ENCODE data around the gene ZCCHC7.
"Not testable (repeated sequence)": the region's sequence is repeated elsewhere in the genome, so short reads cannot be mapped to it uniquely, and the experiment has no call there.

The ZCCHC7 gene

GRCh38 chr9:37156205-37156604 lies 35.8 kb downstream of the ZCCHC7 start:
- no peaks in the 10 kb centered on the region for H3K27me3 ChIP-seq (ENCODE audit: insufficient read depth, insufficient read length)
- TF ChIP-seq ZNF274 (IDR thresholded peaks at IDR 0.05; ENCODE audit: low read depth, low read length): no peak
- TF ChIP-seq SUZ12 (IDR thresholded peaks at IDR 0.05; ENCODE audit: extremely low read depth, insufficient read depth, insufficient read length): no peak
- TF ChIP-seq YY1 (IDR thresholded peaks at IDR 0.05; ENCODE audit: insufficient read depth, insufficient read length): no peak
- no peak overlapping the region for H3K4me3 ChIP-seq (ENCODE audit: insufficient read length, low read depth)
- no peak for DNase-seq (ENCODE audit: low read depth, low spot score)
- no peaks in the 10 kb centered on the region for H3K4me1 ChIP-seq (ENCODE audit: insufficient read depth, insufficient read length)
- peaks cover 8% of the 10 kb centered on the region for H3K36me3 ChIP-seq (ENCODE audit: insufficient read depth, insufficient read length, low read length)
- H3K9ac ChIP-seq (ENCODE audit: insufficient read length, low read depth): no peak overlapping the region
- no peaks in the 10 kb centered on the region for H3K9me3 ChIP-seq (ENCODE audit: insufficient read depth, low read length)

- Histone ChIP-seq H3K4me3 (ENCODE audit: insufficient read length, low read depth) (no peak overlapping the region), H3K27me3 (ENCODE audit: insufficient read depth, insufficient read length) (no peaks in the 10 kb centered on the region), H3K9ac (ENCODE audit: insufficient read length, low read depth) (no peak overlapping the region), H3K36me3 (ENCODE audit: insufficient read depth, insufficient read length, low read length) (peaks cover 8% of the 10 kb centered on the region), H3K9me3 (ENCODE audit: insufficient read depth, low read length) (no peaks in the 10 kb centered on the region), H3K4me1 (ENCODE audit: insufficient read depth, insufficient read length) (no peaks in the 10 kb centered on the region)
- TF ChIP-seq YY1 (IDR thresholded peaks at IDR 0.05; ENCODE audit: insufficient read depth, insufficient read length): no peak
- DNase-seq (ENCODE audit: low read depth, low spot score): no peak
Observed at GRCh38 chr9:37156781-37157356, 36.5 kb downstream of the ZCCHC7 start.

GRCh38 chr9:37157726-37158377 lies 37.5 kb downstream of the ZCCHC7 start:
- no peaks in the 10 kb centered on the region for H3K4me1 ChIP-seq (ENCODE audit: insufficient read depth, insufficient read length)
- H3K9ac ChIP-seq (ENCODE audit: insufficient read length, low read depth): no peak overlapping the region
- no peak overlapping the region for H3K4me3 ChIP-seq (ENCODE audit: insufficient read length, low read depth)
- peaks cover 12% of the 10 kb centered on the region for H3K36me3 ChIP-seq (ENCODE audit: insufficient read depth, insufficient read length, low read length)
- DNase-seq (ENCODE audit: low read depth, low spot score): no peak
- no peaks in the 10 kb centered on the region for H3K9me3 ChIP-seq (ENCODE audit: insufficient read depth, low read length)
- no peaks in the 10 kb centered on the region for H3K27me3 ChIP-seq (ENCODE audit: insufficient read depth, insufficient read length)
- TF ChIP-seq YY1 (IDR thresholded peaks at IDR 0.05; ENCODE audit: insufficient read depth, insufficient read length) (no peak), SUZ12 (IDR thresholded peaks at IDR 0.05; ENCODE audit: extremely low read depth, insufficient read depth, insufficient read length) (no peak), ZNF274 (IDR thresholded peaks at IDR 0.05; ENCODE audit: low read depth, low read length) (no peak)

GRCh38 chr9:37163299-37163698 lies 42.9 kb downstream of the ZCCHC7 start:
- no peak overlapping the region for H3K4me3 ChIP-seq (ENCODE audit: insufficient read length, low read depth)
- TF ChIP-seq ZNF274 (IDR thresholded peaks at IDR 0.05; ENCODE audit: low read depth, low read length) (no peak), SUZ12 (IDR thresholded peaks at IDR 0.05; ENCODE audit: extremely low read depth, insufficient read depth, insufficient read length) (no peak), YY1 (IDR thresholded peaks at IDR 0.05; ENCODE audit: insufficient read depth, insufficient read length) (no peak)
- no peaks in the 10 kb centered on the region for H3K9me3 ChIP-seq (ENCODE audit: insufficient read depth, low read length)
- H3K9ac ChIP-seq (ENCODE audit: insufficient read length, low read depth): no peak overlapping the region
- no peak for DNase-seq (ENCODE audit: low read depth, low spot score)
- peaks cover 6% of the 10 kb centered on the region for H3K36me3 ChIP-seq (ENCODE audit: insufficient read depth, insufficient read length, low read length)
- H3K4me1 ChIP-seq (ENCODE audit: insufficient read depth, insufficient read length): no peaks in the 10 kb centered on the region
- H3K27me3 ChIP-seq (ENCODE audit: insufficient read depth, insufficient read length): no peaks in the 10 kb centered on the region

GRCh38 chr9:37164335-37164734 lies 44.0 kb downstream of the ZCCHC7 start:
- H3K4me3 ChIP-seq (ENCODE audit: insufficient read length, low read depth); DNase-seq (ENCODE audit: low read depth, low spot score); H3K36me3 ChIP-seq (ENCODE audit: insufficient read depth, insufficient read length, low read length); H3K9ac ChIP-seq (ENCODE audit: insufficient read length, low read depth); H3K9me3 ChIP-seq (ENCODE audit: insufficient read depth, low read length); H3K4me1 ChIP-seq (ENCODE audit: insufficient read depth, insufficient read length); H3K27me3 ChIP-seq (ENCODE audit: insufficient read depth, insufficient read length): not testable (repeated sequence)

- H3K36me3 ChIP-seq (ENCODE audit: insufficient read depth, insufficient read length, low read length): peaks cover 4% of the 10 kb centered on the region
- H3K4me3 ChIP-seq (ENCODE audit: insufficient read length, low read depth): no peak overlapping the region
- H3K9ac ChIP-seq (ENCODE audit: insufficient read length, low read depth): no peak overlapping the region
- TF ChIP-seq SUZ12 (IDR thresholded peaks at IDR 0.05; ENCODE audit: extremely low read depth, insufficient read depth, insufficient read length) (no peak), YY1 (IDR thresholded peaks at IDR 0.05; ENCODE audit: insufficient read depth, insufficient read length) (no peak), ZNF274 (IDR thresholded peaks at IDR 0.05; ENCODE audit: low read depth, low read length) (no peak)
- no peaks in the 10 kb centered on the region for H3K9me3 ChIP-seq (ENCODE audit: insufficient read depth, low read length)
- H3K27me3 ChIP-seq (ENCODE audit: insufficient read depth, insufficient read length): no peaks in the 10 kb centered on the region
- H3K4me1 ChIP-seq (ENCODE audit: insufficient read depth, insufficient read length): no peaks in the 10 kb centered on the region
- no peak for DNase-seq (ENCODE audit: low read depth, low spot score)
Observed at GRCh38 chr9:37165644-37166043, 45.3 kb downstream of the ZCCHC7 start.

- Histone ChIP-seq H3K4me1 (ENCODE audit: insufficient read depth, insufficient read length) (no peaks in the 10 kb centered on the region), H3K4me3 (ENCODE audit: insufficient read length, low read depth) (no peak overlapping the region), H3K9ac (ENCODE audit: insufficient read length, low read depth) (no peak overlapping the region), H3K36me3 (ENCODE audit: insufficient read depth, insufficient read length, low read length) (peaks cover 3% of the 10 kb centered on the region), H3K27me3 (ENCODE audit: insufficient read depth, insufficient read length) (no peaks in the 10 kb centered on the region), H3K9me3 (ENCODE audit: insufficient read depth, low read length) (no peaks in the 10 kb centered on the region)
- DNase-seq (ENCODE audit: low read depth, low spot score): no peak
- TF ChIP-seq ZNF274 (IDR thresholded peaks at IDR 0.05; ENCODE audit: low read depth, low read length) (no peak), YY1 (IDR thresholded peaks at IDR 0.05; ENCODE audit: insufficient read depth, insufficient read length) (no peak), SUZ12 (IDR thresholded peaks at IDR 0.05; ENCODE audit: extremely low read depth, insufficient read depth, insufficient read length) (no peak)
Observed at GRCh38 chr9:37167456-37168047, 47.2 kb downstream of the ZCCHC7 start.

All from NT2/D1 (cell line).